SU-DHL-6 (cell line): ENCODE results near the gene TGFBRAP1.

Experiments
- H2AFZ ChIP-seq: fragments of 200-600 bp; sonication (generic); 2 replicates; pipeline ENCODE4 v1.6.1; 2014; ENCODE audit warnings: low read depth, mild to moderate bottlenecking, moderate library complexity, mixed read lengths, antibody characterized with exemption, low read length; ENCODE audit not compliant: severe bottlenecking
- H3F3A ChIP-seq: fragments of 200-600 bp; shearing (Covaris generic); 2 replicates; pipeline ENCODE4 v1.6.0; 2016; ENCODE audit warnings: antibody characterized with exemption, mild to moderate bottlenecking; ENCODE audit not compliant: insufficient read depth
- H3K27ac ChIP-seq: fragments of 200-600 bp; sonication (generic); 2 replicates; pipeline ENCODE4 v1.5.1; 2016; ENCODE audit warnings: low read depth, mild to moderate bottlenecking, low read length, moderate library complexity, mixed read lengths
- H3K27me3 ChIP-seq: fragments of 200-600 bp; sonication (generic), shearing (Covaris generic); 2 replicates; pipeline ENCODE4 v1.6.0; 2014; ENCODE audit warnings: mild to moderate bottlenecking, low read length
- H3K36me3 ChIP-seq: fragments of 200-600 bp; sonication (generic); 2 replicates; pipeline ENCODE4 v1.6.1; 2014; ENCODE audit warnings: mild to moderate bottlenecking, low read length, mixed read lengths
- H3K4me2 ChIP-seq: fragments of 300-600, 200-600 bp; shearing (Covaris generic), sonication (generic); 2 replicates; pipeline ENCODE4 v1.6.0; 2014; ENCODE audit warnings: low read length, low read depth, mild to moderate bottlenecking; ENCODE audit not compliant: poor library complexity, severe bottlenecking
- H3K4me3 ChIP-seq: fragments of 200-600 bp; sonication (generic); 2 replicates; pipeline ENCODE4 v1.5.1; 2014; ENCODE audit warnings: antibody characterized with exemption, low read length, mild to moderate bottlenecking, mixed read lengths; ENCODE audit not compliant: insufficient read depth, poor library complexity, severe bottlenecking
- H3K79me2 ChIP-seq: fragments of 200-600 bp; sonication (generic); 2 replicates; pipeline ENCODE4 v1.6.1; 2014; ENCODE audit warnings: mild to moderate bottlenecking, low read length, moderate library complexity; ENCODE audit not compliant: insufficient read depth
- H3K9ac ChIP-seq: fragments of 200-600 bp; sonication (generic); 2 replicates; pipeline ENCODE4 v1.7.0; 2014; ENCODE audit warnings: mild to moderate bottlenecking, low read length
- H3K9me2 ChIP-seq: fragments of 200-600 bp; sonication (generic); replicated peaks from 2 replicates; pipeline ENCODE4 v1.6.1; 2014; ENCODE audit warnings: low read length; ENCODE audit not compliant: insufficient read depth
- H3K9me3 ChIP-seq: fragments of 200-600 bp; sonication (generic); 2 replicates; pipeline ENCODE4 v1.6.1; 2014; ENCODE audit warnings: low read length, mixed read lengths; ENCODE audit not compliant: insufficient read depth
- H4K20me1 ChIP-seq: fragments of 200-600 bp; sonication (generic); 2 replicates; pipeline ENCODE4 v1.6.1; 2014; ENCODE audit warnings: low read depth, mild to moderate bottlenecking, antibody characterized with exemption, low read length, moderate library complexity, mixed read lengths
- CTCF ChIP-seq: fragments of 200-600 bp; sonication (generic); IDR thresholded peaks from one replicate; pipeline ENCODE4 v1.5.1; 2017; ENCODE audit warnings: antibody characterized with exemption, mild to moderate bottlenecking, low read length, moderate library complexity; ENCODE audit not compliant: insufficient read depth, poor library complexity, severe bottlenecking
- EZH2phosphoT487 ChIP-seq: fragments of 200-600 bp; sonication (generic), shearing (Covaris generic); conservative IDR thresholded peaks from 2 replicates; pipeline ENCODE4 v1.6.1; 2018; ENCODE audit warnings: mild to moderate bottlenecking, antibody characterized with exemption, low read length, moderate library complexity, mixed read lengths

Gene TGFBRAP1

GRCh38 chr2:105271393-105272045 lies 58.0 kb downstream of the TGFBRAP1 start:
- Histone ChIP-seq H3K27ac (no peak overlapping the region), H4K20me1 (no peaks in the 10 kb centered on the region), H2AFZ (no peak overlapping the region), H3K9me2 (no peaks in the 10 kb centered on the region), H3F3A (no peaks in the 10 kb centered on the region), H3K79me2 (no peaks in the 10 kb centered on the region), H3K4me2 (no peak overlapping the region), H3K4me3 (no peak overlapping the region), H3K9ac (no peak overlapping the region), H3K9me3 (no peaks in the 10 kb centered on the region), H3K36me3 (peaks cover 15% of the 10 kb centered on the region; the same call in 1 of the 2 replicates), H3K27me3 (no peaks in the 10 kb centered on the region)
- no peak for TF ChIP-seq EZH2phosphoT487
- TF ChIP-seq CTCF = no peak

- Histone ChIP-seq H3K36me3 (0 out of 2 replicates have a peak, but pooled peaks cover 7% of the 10 kb centered on the region), H4K20me1 (no peaks in the 10 kb centered on the region), H3K4me2 (no peak overlapping the region), H3F3A (no peaks in the 10 kb centered on the region), H3K79me2 (no peaks in the 10 kb centered on the region), H2AFZ (no peak overlapping the region), H3K4me3 (no peak overlapping the region), H3K9ac (no peak overlapping the region), H3K27ac (no peak overlapping the region), H3K9me2 (no peaks in the 10 kb centered on the region), H3K9me3 (no peaks in the 10 kb centered on the region), H3K27me3 (no peaks in the 10 kb centered on the region)
- TF ChIP-seq EZH2phosphoT487 = no peak
- no peak for TF ChIP-seq CTCF
Observed at GRCh38 chr2:105269426-105269825, 60.1 kb downstream of the TGFBRAP1 start.

GRCh38 chr2:105262651-105263091 lies 66.9 kb downstream of the TGFBRAP1 start:
- Histone ChIP-seq H3K79me2 (no peaks in the 10 kb centered on the region), H3K9me2 (no peaks in the 10 kb centered on the region), H4K20me1 (no peaks in the 10 kb centered on the region), H3K4me3 (no peak overlapping the region), H3K27me3 (no peaks in the 10 kb centered on the region), H3K27ac (no peak overlapping the region), H3K36me3 (0 out of 2 replicates have a peak, but pooled peaks cover 5% of the 10 kb centered on the region), H3F3A (no peaks in the 10 kb centered on the region), H2AFZ (no peak overlapping the region), H3K9me3 (no peaks in the 10 kb centered on the region), H3K9ac (no peak overlapping the region), H3K4me2 (no peak overlapping the region)
- TF ChIP-seq CTCF = no peak
- no peak for TF ChIP-seq EZH2phosphoT487
